Left forelimb (tissue), 1 donor: ENCODE results near the gene BCHE.
"Not testable (repeated sequence)": the region's sequence is repeated elsewhere in the genome, so short reads cannot be mapped to it uniquely, and the experiment has no call there.

Experiments
- DNase-seq: peaks from one replicate; pipeline ENCODE4 v3.0.0-alpha.2; 2018; ENCODE audit warnings: low spot score

The BCHE gene

DNA sequence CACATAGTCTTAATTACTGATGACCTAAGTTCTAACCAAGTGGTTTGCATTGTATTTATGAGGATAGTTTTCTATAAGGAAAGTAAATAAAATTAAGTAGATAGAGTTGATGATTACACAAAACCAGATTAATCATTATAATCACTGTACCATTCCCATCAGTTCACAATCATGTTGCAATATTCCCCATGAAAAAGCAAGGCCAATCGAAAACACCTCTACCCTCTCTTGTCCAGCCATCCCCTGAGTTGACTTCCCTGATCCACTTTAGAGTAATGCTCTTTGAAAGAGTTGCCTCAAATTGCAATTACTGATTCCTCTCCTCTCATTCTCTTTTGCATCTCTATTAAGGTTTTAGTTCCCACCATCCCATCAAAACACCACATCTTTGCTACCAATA lies 21.0 kb downstream of the BCHE start:
- DNase-seq: no peak

DNA sequence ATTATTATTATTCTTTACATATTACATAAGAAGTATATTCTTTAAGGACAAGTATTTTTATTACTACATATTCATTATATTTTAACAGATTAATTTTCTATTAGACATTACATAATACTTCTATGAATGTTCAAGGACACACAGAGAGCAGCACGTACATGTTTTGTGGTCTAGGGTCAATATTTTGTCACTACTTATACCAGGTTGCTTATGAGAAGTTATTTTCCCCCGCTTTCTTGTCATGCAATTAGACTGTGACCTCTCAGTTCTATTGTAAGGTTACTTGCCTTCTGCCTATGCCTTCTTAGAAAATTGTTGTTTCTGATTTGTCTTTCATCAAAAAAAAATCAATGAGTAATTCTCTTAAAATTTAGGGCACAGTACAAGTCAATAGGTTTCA lies 21.5 kb downstream of the BCHE start:
- DNase-seq: no peak

DNA sequence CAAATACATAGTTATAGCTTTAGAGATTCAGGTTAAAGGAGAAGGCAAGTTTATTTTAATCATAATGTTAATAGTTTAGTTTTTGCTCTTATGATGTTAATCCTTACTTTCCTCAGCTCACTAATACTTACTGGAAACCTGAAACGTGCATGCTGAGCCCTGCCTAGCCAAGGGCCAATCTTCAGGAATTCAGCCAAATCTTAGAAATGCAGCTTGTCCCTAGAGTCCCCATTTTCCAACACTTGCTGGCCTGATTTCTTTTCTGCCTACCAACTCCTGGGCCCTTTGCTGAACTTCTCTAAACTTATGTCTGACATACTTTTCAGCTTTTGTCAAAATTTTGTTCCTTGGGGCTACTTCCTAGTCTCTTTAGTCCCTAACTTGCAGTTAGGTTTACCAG lies 22.8 kb downstream of the BCHE start:
- DNase-seq: no peak

DNA sequence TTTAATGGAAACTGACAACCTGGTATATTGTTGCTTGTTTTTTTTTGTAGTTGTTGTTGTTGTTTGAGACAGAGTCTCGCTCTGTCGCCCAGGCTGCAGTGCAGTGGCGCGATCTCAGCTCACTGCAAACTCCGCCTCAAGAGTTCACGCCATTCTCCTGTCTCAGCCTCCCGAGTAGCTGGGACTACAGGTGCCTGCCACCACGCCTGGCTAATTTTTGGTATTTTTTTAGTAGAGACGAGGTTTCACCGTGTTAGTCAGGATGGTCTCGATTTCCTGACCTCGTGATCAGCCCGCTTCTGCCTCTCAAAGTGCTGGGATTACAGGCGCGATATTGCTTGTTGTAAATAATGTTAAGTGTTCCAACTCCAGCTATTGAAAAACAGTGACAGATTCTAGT lies 29.3 kb downstream of the BCHE start:
- not testable (repeated sequence) for DNase-seq

DNA sequence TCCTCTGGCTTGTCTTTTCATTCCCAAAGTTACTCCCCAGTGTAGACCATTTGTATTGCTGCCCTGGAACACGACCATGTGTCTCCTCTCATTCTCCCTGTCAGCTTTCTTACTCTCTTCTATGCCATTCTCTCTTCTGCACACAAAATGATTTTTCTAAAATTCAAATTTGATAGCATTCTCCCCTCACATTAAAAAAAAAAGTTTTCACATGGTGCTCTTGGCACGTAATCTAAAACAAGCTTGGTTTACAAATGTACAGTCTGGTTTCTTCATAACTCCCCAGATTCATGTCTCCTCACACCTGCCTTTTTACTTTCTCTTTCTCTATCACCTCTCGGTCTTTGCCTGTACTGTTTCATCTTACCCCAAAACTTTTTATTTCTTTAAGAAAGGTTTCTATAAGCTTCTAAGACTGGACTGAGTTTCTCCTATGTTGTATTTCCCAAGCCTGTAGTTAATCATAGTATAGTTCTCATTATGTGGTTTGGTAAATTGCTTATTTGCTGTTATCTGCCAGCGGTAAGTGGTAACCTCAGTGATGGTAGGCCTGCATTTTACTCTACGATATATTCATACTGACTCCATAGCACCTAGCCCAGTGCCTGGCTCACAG lies 31.2 kb downstream of the BCHE start:
- no peak for DNase-seq

DNA sequence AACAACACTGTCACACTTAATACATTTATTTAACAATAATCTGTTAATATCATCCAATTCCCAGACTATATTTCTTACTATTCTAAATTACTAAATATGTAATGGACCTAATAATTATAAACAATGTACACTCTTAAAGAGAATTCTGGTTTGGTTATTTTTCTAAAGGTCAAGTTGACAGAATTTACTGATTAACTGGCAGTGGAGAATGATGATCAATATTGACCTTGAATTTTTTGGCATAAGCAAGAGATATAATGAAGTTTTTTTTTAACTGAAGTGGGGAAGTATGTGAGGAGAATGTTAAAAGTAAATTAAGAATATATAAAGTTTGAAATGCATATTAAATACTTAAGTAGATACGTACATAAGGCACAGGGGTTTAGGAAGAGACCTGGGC lies 33.8 kb downstream of the BCHE start:
- DNase-seq: no peak

DNA sequence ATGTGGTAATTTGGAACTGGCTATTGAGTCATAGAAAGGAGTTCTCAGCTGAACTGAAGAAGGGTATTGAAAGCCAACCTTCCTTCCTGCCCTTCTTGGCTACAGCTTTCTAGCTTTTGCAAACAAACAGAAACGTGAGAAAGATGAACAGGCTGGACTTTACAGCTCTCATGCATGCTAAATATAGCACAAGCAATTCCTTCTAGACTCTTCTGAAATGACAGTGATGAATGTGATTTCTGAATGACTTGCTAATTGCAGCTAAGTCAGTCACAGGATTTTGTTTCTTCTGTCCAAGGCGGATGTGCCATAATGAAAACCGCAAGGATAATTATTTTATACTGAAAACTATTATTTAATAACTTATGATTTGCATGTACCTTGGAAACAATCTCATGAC lies 36.3 kb downstream of the BCHE start:
- DNase-seq: no peak

DNA sequence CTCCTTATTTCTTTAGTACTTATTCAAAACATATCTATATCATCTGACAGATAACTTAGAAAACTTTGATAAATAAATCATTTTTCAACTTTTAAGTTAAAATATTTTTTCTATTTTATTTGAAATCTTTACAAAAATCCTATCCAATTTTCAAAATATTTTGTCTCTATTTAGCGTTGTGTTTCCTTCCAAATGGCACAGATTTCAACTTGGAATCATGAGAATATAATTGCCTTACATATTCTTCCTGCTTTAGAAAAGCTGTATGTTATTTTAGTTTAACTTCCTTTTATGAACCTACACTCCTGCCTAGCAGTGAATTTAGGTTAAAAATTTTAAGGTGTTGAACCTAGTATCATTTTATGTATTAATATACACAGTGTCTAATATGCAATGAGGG lies 38.2 kb downstream of the BCHE start:
- DNase-seq: no peak

DNA sequence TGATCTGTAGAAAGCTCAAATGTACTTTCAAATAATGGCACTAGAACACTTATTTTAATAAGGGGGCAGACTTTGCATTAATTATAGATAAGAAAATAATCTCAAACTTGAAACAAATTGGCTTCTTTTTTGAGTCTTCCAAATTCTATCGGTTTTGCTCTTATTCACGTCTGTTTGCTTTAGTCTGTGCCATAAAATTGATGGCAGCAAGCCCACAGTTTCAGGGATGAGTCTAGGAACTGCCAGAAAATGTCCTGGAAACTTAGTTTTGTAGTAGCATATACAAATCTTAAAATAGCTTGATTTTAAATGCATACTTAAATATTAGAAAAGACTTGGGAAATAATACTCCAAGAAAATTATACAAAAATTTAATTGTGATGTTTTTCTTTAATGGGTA lies 39.7 kb downstream of the BCHE start:
- DNase-seq: no peak

DNA sequence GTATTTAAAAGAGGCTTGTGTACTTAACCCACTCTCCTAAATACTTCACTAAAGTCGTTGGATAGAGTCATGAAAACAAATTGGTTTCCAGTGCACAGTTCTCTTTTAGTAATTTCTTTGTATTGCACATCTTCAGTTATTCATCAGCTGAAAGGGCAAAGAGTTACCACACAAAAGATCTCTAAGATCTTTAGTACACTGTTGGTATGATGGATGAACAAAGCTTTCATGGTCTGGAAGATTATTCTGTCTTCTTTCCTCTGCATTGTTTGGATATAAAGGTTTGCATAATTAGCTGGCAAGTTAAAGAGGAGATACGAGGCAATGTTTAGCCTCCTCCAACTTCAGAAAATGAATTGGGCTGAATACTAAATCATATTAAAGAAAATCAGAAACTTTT lies 40.5 kb downstream of the BCHE start:
- DNase-seq: no peak

DNA sequence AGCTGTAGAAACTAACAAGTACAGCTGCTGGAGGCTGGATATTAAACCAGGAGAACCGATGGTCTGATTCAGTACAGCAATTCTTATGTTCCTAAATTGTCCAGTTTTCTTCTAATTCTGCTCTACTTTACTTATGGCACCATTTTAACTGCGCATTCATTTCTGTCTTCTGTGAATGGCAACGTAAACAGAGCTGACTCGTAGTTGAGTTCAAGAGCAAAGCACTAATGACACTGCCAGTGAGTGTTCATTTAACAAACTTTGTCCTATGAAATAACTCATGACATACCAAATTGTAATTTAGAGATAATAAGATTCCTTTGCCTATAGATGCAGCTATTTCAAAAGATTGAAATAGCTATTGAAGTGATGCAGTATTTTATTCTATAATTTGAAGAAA lies 48.7 kb downstream of the BCHE start:
- no peak for DNase-seq

DNA sequence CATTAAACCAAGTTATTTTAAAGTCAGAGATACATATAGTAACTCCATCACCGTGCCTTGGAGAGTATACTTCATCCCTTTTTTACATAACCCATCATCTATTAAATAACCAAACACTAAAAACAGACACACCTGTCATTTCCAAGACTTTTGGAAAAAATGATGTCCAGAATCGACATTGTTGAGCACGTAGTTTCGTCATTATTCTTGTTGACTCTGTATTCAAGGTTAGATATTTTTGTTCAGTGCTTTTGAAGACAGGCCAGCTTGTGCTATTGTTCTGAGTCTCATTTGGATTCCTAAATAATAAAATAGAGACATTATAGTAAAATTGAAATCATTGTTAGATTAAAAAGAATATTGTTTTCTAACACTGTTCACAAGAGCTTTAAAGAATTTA lies 51.2 kb downstream of the BCHE start:
- DNase-seq: no peak

DNA sequence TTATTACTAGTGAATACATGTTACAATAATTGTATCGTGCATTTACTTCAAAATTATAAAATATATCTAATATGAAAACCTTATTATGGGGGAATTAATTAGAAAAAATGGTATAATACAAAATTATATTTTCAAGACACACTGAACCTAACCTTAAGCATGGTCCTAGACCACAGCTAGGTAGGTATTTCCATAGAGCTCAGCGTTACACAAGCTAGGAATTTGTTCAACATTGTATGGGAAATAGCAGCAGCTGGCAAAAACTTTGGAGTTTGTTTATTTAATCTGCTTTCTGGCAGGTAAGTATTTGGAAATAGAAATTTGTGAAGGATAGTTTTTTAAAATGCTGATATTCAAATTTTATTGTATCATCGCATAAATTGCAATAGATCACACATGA lies 52.9 kb downstream of the BCHE start:
- DNase-seq: no peak

DNA sequence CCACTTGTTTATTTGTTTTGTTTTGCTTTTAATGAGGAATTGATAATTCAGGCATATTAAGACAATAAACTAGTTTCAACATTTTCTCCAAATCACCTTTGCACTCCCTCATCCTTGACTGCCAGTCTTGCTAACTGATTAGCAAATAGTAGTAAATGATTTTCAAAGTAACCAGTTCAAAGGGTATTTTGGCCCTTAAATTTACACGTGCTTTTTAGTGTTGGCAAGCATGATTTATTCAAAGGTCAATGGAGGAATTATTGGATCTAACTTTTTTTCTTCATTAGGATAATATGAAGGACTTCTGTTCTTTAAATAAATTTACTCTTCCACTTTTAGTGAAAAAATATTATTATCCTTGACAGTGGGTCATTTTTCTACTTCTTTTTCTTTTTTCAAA lies 53.8 kb downstream of the BCHE start:
- no peak for DNase-seq

DNA sequence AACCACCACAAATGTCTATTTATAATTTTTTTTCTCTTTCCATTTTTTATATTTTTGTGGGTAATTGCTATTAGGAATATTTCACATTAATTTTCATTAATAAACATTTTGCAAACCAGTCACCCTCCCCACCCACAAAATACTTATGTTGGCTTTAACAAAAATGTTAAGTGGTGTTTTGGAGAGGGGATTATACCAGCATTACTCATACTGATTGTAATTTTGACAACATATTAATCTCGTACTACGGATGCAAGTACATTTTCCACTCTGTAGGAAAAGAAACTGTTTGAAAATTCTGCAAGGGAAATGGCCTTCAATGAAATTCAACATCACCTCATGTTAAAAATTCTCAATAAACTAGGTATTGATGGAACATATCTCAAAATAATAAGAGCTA lies 58.3 kb downstream of the BCHE start:
- no peak for DNase-seq

DNA sequence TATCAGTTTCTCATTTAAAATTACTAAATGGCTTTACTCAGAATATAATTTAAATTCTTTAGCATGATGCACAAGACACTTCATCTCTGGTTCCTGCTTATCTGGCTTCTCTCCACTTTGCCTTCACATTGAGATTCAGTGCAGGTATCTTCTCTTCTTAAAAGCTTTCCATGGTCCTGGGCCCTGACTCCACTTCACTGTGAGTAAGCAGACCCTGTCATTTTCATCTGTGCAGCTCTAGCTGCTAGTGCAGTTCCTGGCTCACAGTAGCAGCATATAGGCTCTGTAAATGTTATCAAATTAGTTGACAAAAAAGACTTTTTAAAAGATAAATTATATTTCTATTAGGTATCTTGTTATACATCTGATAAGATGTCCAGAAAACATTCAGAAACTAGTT lies 58.8 kb downstream of the BCHE start:
- no peak for DNase-seq

DNA sequence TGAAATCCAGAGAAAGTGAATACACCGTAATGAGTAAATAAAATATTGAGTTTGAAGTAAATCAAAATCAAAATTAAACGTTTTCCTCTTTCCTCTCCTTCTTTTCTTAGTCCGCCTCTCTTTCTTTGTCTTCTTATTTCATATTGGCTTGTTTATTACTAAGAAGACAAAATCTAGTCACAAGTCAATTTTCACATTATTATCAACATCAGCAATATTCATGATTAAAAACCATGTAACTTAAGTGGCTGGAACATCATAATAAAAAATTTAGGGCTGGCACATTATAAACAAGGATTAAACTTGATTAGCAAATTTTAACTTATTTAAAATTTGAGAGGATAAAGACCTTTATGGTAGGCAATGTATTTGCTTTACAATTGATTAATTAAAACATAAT lies 61.4 kb downstream of the BCHE start:
- no peak for DNase-seq

DNA sequence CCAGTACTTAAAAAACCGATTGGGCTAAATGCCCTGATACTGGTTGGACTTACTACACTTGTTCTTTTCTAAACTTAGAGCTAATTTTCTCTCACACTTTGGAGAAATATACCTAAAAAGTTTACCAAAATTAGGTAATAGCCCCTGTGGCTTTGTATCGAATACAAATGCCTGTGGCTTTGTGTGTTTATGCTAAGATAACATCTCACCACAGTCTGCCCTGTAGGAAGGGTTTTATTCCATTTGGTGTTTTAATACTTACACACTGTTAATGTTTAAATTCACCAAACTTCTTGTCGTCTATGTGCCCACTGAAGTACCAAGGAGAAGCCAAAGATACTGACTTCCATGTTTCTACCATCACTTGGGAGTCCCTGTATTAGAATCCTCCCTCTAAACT lies 66.4 kb downstream of the BCHE start:
- DNase-seq: no peak

DNA sequence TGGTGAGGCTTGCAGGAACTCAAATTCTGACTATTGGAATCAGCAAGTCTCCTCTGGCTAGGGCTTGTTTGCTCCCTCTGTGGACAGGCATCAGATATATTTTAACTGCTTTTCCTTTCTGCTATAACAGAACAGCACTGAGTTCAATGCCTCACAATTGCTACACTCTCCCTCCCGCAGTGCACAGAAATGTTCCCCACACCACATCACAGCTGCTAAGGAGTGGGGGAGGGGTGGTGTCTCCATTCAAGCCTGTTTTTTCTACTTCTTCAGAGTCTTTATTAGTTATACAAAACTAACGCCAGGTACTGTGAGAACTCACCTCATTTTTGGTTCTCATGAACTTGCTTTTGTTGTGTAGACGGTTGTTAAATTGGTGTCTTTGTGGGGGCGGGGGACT lies 68.5 kb downstream of the BCHE start:
- no peak for DNase-seq

DNA sequence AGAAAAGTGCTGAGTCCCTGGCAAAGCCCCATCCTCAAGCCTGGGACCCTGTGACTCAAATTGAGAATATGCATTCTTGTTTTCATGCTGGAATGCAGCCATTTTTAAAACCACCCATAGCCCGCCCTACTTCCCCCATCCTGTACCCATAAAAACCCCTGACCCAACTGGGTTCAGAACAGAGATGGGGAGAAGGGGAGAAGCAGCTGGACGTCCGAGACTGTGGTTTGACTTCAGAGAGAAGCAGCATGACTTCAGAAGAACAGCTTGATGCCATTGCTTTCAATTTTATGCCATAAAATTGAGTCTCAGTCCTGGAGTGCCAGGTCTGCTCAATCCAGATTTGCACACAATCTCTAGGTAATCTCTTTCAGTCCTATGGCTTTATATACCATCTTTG lies 78.2 kb downstream of the BCHE start:
- no peak for DNase-seq

DNA sequence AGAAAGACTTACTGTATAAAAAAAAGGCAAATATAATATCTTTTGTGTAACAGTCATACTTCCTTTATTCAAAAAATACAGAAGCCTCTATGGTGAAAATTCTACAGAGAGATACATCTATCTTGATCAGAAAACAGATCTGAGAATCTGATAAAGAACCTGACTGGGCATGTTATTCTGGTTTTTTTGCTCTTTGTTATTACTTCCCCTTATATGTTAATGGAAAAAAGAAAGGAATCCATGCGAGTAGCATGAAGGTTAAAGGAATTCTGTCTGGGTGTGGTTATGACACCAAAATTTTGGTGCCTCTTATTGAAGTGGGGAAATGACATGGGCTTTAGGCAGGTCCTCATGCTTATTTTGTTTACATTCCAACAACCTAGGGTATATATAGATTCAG lies 81.7 kb downstream of the BCHE start:
- no peak for DNase-seq

DNA sequence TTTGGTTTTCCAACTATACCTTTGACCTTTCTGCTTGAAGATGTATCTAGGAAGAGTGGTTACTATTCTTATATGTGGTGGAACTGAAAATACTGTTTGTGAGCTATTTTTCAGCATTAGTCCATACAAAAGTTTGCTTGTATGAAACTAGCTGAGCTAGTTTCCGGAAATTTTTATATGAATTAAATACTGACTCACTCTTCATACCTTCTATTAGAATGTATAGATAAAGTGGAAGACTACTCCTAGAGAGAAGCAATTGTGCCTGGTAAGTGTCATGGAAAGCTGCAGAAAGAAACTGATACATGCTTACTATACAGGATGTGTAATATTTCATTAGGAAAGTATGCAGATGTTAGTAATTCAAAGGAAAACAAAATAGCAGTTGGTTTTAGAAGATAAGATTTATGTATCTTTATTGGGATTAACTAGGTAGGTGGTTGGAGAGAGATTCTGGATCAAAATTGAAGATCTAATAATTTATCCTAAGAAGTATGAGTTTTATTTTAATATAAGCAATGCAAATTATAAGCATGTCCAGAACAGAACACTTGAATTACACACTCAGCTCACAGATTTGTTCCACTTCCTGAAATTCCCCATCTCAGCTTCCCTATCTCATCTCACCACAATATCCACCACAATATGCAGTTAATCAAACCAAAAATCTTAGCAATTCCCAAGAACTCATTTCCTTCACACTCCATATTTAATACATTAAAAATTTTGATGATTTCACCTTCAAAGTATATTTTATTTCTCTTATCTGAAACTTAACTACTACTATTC lies 82.8 kb downstream of the BCHE start:
- no peak for DNase-seq

DNA sequence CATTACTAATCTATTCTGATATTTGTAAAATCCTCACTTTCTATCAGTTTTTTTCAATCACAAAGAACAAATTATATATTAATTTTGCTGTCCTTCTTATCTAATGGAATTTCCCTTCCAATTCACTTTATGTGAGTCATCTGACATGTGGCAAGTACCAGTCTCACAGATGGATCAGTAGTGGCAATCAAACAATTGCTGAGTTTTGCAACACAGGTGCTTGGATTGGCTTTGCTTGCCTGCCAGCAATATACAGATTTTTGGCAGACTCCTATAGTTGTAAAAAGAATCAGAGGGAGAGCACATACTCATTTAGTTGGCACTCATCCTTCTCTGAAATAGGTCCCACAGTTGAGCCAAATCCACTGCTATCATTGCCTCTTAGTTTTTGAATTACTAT lies 83.7 kb downstream of the BCHE start:
- DNase-seq: no peak

DNA sequence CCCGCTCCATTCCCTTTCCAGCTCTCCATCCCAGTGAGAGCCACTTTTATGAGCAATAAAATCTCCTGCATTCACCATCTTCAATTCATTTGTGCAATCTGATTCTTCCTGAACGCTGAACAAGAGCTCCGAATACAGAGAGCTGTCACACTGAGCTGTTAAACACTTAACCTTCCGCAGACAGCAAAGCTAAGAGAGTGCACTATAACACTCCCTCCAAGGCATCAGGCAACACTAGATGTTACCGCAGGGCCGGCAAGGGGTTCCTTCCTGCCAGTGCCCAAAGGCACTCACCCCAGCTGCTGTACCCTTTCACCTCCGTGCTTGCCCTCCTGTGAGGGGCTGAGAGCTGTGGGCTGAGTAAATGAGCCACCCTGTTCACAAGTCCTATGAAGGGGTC lies 85.6 kb downstream of the BCHE start:
- DNase-seq: no peak
